HepG2 (cell line): ENCODE results near the gene TBC1D19. TPM values are rescaled to one million over a fixed set of nuclear protein-coding genes. Genes with fewer than 3 reads are reported as not detected.

Experiments
- ATAC-seq: fragments of 200-7000 bp; cut with Tn5 transposase; 3 replicates; pipeline ENCODE4 v1.9.1; 2020; ENCODE audit warnings: mild to moderate bottlenecking, moderate library complexity
- BruUV-seq: library from RNA; stranded (reverse); fragments of 400-500 nt; replicated peaks from 2 replicates; lab custom pipeline; 2021; lab: Mats Ljungman, UMichigan
- CTCF ChIA-PET: fragments of 300-600 bp; formaldehyde crosslinking; extraction: SDS; loops from one replicate; lab custom pipeline; 2021; ENCODE audit warnings: low total read pairs, inconsistent platforms, low intra/inter-chr PET ratio; lab: Yijun Ruan, JAX
- POLR2A ChIA-PET: fragments of 350-600 bp; sonication (Branson Sonifier 250); formaldehyde crosslinking; loops from one replicate; lab custom pipeline; 2020; ENCODE audit warnings: antibody characterized with exemption, inconsistent platforms; lab: Yijun Ruan, JAX
- DNase-seq: peaks from one replicate; pipeline ENCODE4 v3.0.0-alpha.2; 2015; ENCODE audit warnings: low spot score
- FAIRE-seq: peaks from 3 replicates; lab custom pipeline; 2011; peaks lifted over from hg19 to GRCh38; lab: Jason Lieb, UNC
- H2AFZ ChIP-seq: one replicate; pipeline ENCODE4 v1.6.1; 2011; ENCODE audit warnings: low read length, inconsistent platforms
- H3K27ac ChIP-seq: fragments of 300-600 bp; 3 replicates; pipeline ENCODE4 v1.8.0; 2011; ENCODE audit warnings: mixed run types, mild to moderate bottlenecking, mixed read lengths, low read length, inconsistent platforms; ENCODE audit not compliant: insufficient read depth; ENCODE audit errors: extremely low read length
- H3K27me3 ChIP-seq, 2 experiments: fragments of 200-600 bp in 1 of 2; 2 replicates in 1 of 2; 3 replicates in 1 of 2; pipeline versions ENCODE4 v1.6.0 to v1.8.0; 2011; ENCODE audit warnings: low read length in 2 of 2, mild to moderate bottlenecking in 2 of 2, moderate library complexity in 2 of 2, inconsistent platforms in 1 of 2; ENCODE audit not compliant: insufficient read depth in 2 of 2, control insufficient read depth in 1 of 2
- H3K36me3 ChIP-seq, 2 experiments: fragments of 200-600 bp in 1 of 2; replicated peaks in 1 of 2; 2 replicates in 1 of 2; 3 replicates in 1 of 2; pipeline versions ENCODE4 v1.5.1 to v1.8.0; 2011; ENCODE audit warnings: low read length in 2 of 2, inconsistent platforms in 1 of 2; ENCODE audit not compliant: insufficient read depth in 2 of 2, control insufficient read depth in 1 of 2
- H3K4me1 ChIP-seq: 2 replicates; pipeline ENCODE4 v1.5.1; 2012; ENCODE audit warnings: low read length, inconsistent platforms; ENCODE audit not compliant: insufficient read depth
- H3K4me2 ChIP-seq: 2 replicates; pipeline ENCODE4 v1.6.0; 2011; ENCODE audit warnings: low read depth, low read length, inconsistent platforms
- H3K4me3 ChIP-seq, 3 experiments: fragments of 200-600 bp in 1 of 3; sonication (generic), shearing (Covaris generic) in 1 of 3; replicated peaks in 1 of 3; 2 replicates each; pipeline ENCODE4 v1.5.1; 2011 to 2016; ENCODE audit warnings: low read length in 3 of 3, inconsistent platforms in 2 of 3, low read depth in 2 of 3, mild to moderate bottlenecking in 2 of 3, control low read depth in 1 of 3, mixed read lengths in 1 of 3; ENCODE audit not compliant: insufficient read depth in 1 of 3
- H3K79me2 ChIP-seq: one replicate; pipeline ENCODE4 v1.6.1; 2011; ENCODE audit warnings: low read length, inconsistent platforms; ENCODE audit not compliant: insufficient read depth
- H3K9ac ChIP-seq: 2 replicates; pipeline ENCODE4 v1.6.0; 2011; ENCODE audit warnings: mild to moderate bottlenecking, low read depth, low read length, inconsistent platforms; ENCODE audit not compliant: insufficient read depth
- H3K9me3 ChIP-seq: 2 replicates; pipeline ENCODE4 v1.5.1; 2012; ENCODE audit warnings: mild to moderate bottlenecking, low read length
- H4K20me1 ChIP-seq: 2 replicates; pipeline ENCODE4 v1.6.0; 2011; ENCODE audit warnings: inconsistent platforms, mild to moderate bottlenecking, low read length, moderate library complexity; ENCODE audit not compliant: insufficient read depth
- AKNA ChIP-seq: sonication (generic); formaldehyde crosslinking; IDR thresholded peaks from 2 replicates; pipeline ENCODE4 v1.4.0; 2020; ENCODE audit warnings: missing genetic modification reagents, borderline replicate concordance
- ATRX ChIP-seq: sonication (generic); formaldehyde crosslinking; IDR thresholded peaks from 2 replicates; pipeline ENCODE4 v1.4.0; 2020; ENCODE audit warnings: missing genetic modification reagents, borderline replicate concordance
- IKZF5 ChIP-seq: IDR thresholded peaks from 2 replicates; pipeline ENCODE4 v1.6.1; 2018; ENCODE audit warnings: missing genetic modification reagents, mild to moderate bottlenecking, missing compliant biosample characterization
- KIAA2018 ChIP-seq: sonication (generic); formaldehyde crosslinking; IDR thresholded peaks from 2 replicates; pipeline ENCODE4 v1.5.0; 2020; ENCODE audit warnings: mild to moderate bottlenecking, missing genetic modification reagents, borderline replicate concordance
- YY1 ChIP-seq: IDR thresholded peaks from 2 replicates; pipeline ENCODE4 v1.6.1; 2011; ENCODE audit warnings: low read length, low read depth, moderate library complexity, mild to moderate bottlenecking; ENCODE audit not compliant: insufficient read depth, insufficient replicate concordance
- ZNF451 ChIP-seq: sonication (generic); formaldehyde crosslinking; IDR thresholded peaks from 2 replicates; pipeline ENCODE4 v1.5.0; 2020; ENCODE audit warnings: mild to moderate bottlenecking, missing genetic modification reagents
- ZNF543 ChIP-seq: sonication (generic); formaldehyde crosslinking; IDR thresholded peaks from 2 replicates; pipeline ENCODE4 v1.4.0; 2020; ENCODE audit warnings: mild to moderate bottlenecking, missing genetic modification reagents
- ZNF761 ChIP-seq: sonication (generic); formaldehyde crosslinking; conservative IDR thresholded peaks from 2 replicates; pipeline ENCODE4 v1.4.0; 2020; ENCODE audit warnings: mild to moderate bottlenecking, missing genetic modification reagents
- WGBS: methylation state at CpG from one replicate; pipeline ENCODE4 v1.1.6; 2017; ENCODE audit warnings: low lambda C conversion rate; 5-methylcytosine and 5-hydroxymethylcytosine counted together
- in situ Hi-C: cut with HindIII; loops from 2 replicates; pipeline ENCODE4 v1.10.0; 2017; ENCODE audit warnings: low pct_unique_long_range_greater_than_20kb; ENCODE audit not compliant: extremely low pct_ligation_motif_present
- intact Hi-C: fragments of 100-400 bp; cut with micrococcal nuclease; formaldehyde crosslinking; loops from one replicate; pipeline ENCODE4 v1.10.0; 2022; ENCODE audit not compliant: unreplicated experiment
- polyA plus RNA-seq, 8 experiments: library from polyadenylated mRNA; depleted of rRNA in 3 of 8; stranded (reverse) in 7 of 8; unstranded in 1 of 8; fragments of >200 nt; fragmentation: Illumina TruSeq in 4 of 8; extraction: Trizol in 4 of 8; gene quantifications; 2 replicates each; pipeline versions ENCODE4 v1.2.1 to v1.2.3, GENCODE V29; 2011 to 2016; ENCODE audit warnings: low read depth in 4 of 8, missing spikeins in 1 of 8, mixed read lengths in 1 of 8; ENCODE audit not compliant: insufficient read depth in 1 of 8
- total RNA-seq, 5 experiments: library from RNA; depleted of rRNA; stranded (reverse); fragments of >200 nt; fragmentation: Illumina TruSeq; extraction: Trizol; gene quantifications; 2 replicates each; pipeline ENCODE4 v1.2.3, GENCODE V29; 2016; ENCODE audit warnings: low read depth in 1 of 5

Gene TBC1D19
- total and polyA plus RNA-seq, 2 of the 13 experiments (the other 11 are each of a cell fraction or from before 2014, with no cell fraction given), result 1.6 to 3.5 TPM

GRCh38 chr4:26779224-26779623 lies 195.3 kb downstream of the TBC1D19 start:
- WGBS, result 55% methylated on average over 2 of the region's 2 CpGs
- Histone ChIP-seq H4K20me1 (no peaks in the 10 kb centered on the region), H3K9me3 (peaks cover under 1% of the 10 kb centered on the region; the same call in 1 of the 2 replicates), H3K79me2 (no peaks in the 10 kb centered on the region), H3K27ac (no peak overlapping the region), H3K36me3 (no peaks in the 10 kb centered on the region), H3K4me2 (no peak overlapping the region), H3K9ac (no peak overlapping the region), H2AFZ (no peak overlapping the region), H3K4me1 (no peaks in the 10 kb centered on the region), H3K27me3 (no peaks in the 10 kb centered on the region), H3K4me3 (no peak overlapping the region)
- in situ Hi-C loops (loop anchor here (25.0 kb wide), 1 partner anchor 233 kb away; no protein-coding TSS in a partner anchor), intact Hi-C loops (no loop called here)
- DNase-seq (no peak), ATAC-seq (no peak), FAIRE-seq (no peak)
- no TSS peak for BruUV-seq
- ChIA-PET POLR2A (no interaction called here), CTCF (no interaction called here)
- TF ChIP-seq ZNF451 (CRISPR knock-in tag), result no peak
- TF ChIP-seq ZNF543 (CRISPR knock-in tag), result no peak
- TF ChIP-seq ATRX (CRISPR knock-in tag), result no peak
- TF ChIP-seq AKNA (CRISPR knock-in tag), result no peak
- TF ChIP-seq ZNF761 (CRISPR knock-in tag), result no peak
- no peak for TF ChIP-seq IKZF5
- no peak for TF ChIP-seq YY1
- no peak for TF ChIP-seq KIAA2018 (CRISPR knock-in tag)
